HEK293 (cell line): Measurements from ENCODE around the gene WASF2.

Experiments
- CTCF ChIA-PET: fragments of 350-600 bp; formaldehyde crosslinking; extraction: SDS; loops from one replicate; lab custom pipeline; 2021; ENCODE audit warnings: antibody characterized with exemption; lab: Yijun Ruan, JAX
- POLR2A ChIA-PET: fragments of 300-600 bp; formaldehyde crosslinking; extraction: SDS; loops from one replicate; lab custom pipeline; 2020; ENCODE audit warnings: antibody characterized with exemption, inconsistent platforms; lab: Yijun Ruan, JAX
- H3K27ac ChIP-seq: fragments of 200-500 bp; sonication (Bioruptor generic); 2 replicates; pipeline ENCODE4 v1.5.1; 2014; ENCODE audit warnings: low read depth, low read length, control low read depth, inconsistent platforms; ENCODE audit errors: extremely low read depth
- H3K36me3 ChIP-seq, 2 experiments: fragments of 200-500 bp in 1 of 2; sonication (Bioruptor generic) in 1 of 2; 1 replicate in 1 of 2; 2 replicates in 1 of 2; pipeline ENCODE4 v1.5.1; 2014 to 2017; ENCODE audit warnings: inconsistent platforms in 2 of 2, low read length in 2 of 2; ENCODE audit not compliant: control insufficient read depth in 2 of 2, insufficient read depth in 1 of 2
- H3K4me1 ChIP-seq: fragments of 200-500 bp; sonication (Bioruptor generic); 2 replicates; pipeline ENCODE4 v1.5.1; 2014; ENCODE audit warnings: mild to moderate bottlenecking, low read length, inconsistent platforms; ENCODE audit not compliant: control insufficient read depth, insufficient read depth
- H3K4me3 ChIP-seq: 2 replicates; pipeline ENCODE4 v1.5.1; 2011; ENCODE audit warnings: low read depth, mild to moderate bottlenecking, control low read depth, low read length, moderate library complexity
- H3K9me3 ChIP-seq: fragments of 200-500 bp; sonication (Bioruptor generic); 2 replicates; pipeline ENCODE4 v1.5.1; 2014; ENCODE audit warnings: low read depth, low read length, inconsistent platforms; ENCODE audit not compliant: control insufficient read depth, insufficient read depth
- HOXA7 ChIP-seq: sonication (generic); formaldehyde crosslinking; IDR thresholded peaks from 2 replicates; pipeline ENCODE4 v1.8.1; 2022; ENCODE audit warnings: missing genetic modification reagents, borderline replicate concordance
- OSR2 ChIP-seq: fragments of 450-650 bp; formaldehyde crosslinking; IDR thresholded peaks from 2 replicates; pipeline ENCODE4 v1.5.1; 2016; ENCODE audit warnings: missing biosample characterization, missing genetic modification characterization
- SCRT1 ChIP-seq: fragments of 450-650 bp; formaldehyde crosslinking; IDR thresholded peaks from 2 replicates; pipeline ENCODE4 v1.5.1; 2016; ENCODE audit warnings: missing biosample characterization, missing genetic modification characterization, borderline replicate concordance
- SCRT2 ChIP-seq: fragments of 450-650 bp; formaldehyde crosslinking; IDR thresholded peaks from 2 replicates; pipeline ENCODE4 v1.5.1; 2016; ENCODE audit warnings: missing biosample characterization, missing genetic modification characterization
- SETDB1 ChIP-seq: IDR thresholded peaks from one replicate; pipeline ENCODE4 v1.6.1; 2017; ENCODE audit warnings: mild to moderate bottlenecking, low read length, moderate library complexity, mixed read lengths; ENCODE audit not compliant: insufficient read length
- YY2 ChIP-seq: fragments of 450-650 bp; formaldehyde crosslinking; IDR thresholded peaks from 2 replicates; pipeline ENCODE4 v1.5.1; 2016; ENCODE audit warnings: missing biosample characterization, missing genetic modification characterization
- ZFP37 ChIP-seq: fragments of 450-650 bp; formaldehyde crosslinking; IDR thresholded peaks from 2 replicates; pipeline ENCODE4 v1.5.1; 2016; ENCODE audit warnings: missing biosample characterization, missing genetic modification characterization
- ZNF121 ChIP-seq: fragments of 450-650 bp; formaldehyde crosslinking; IDR thresholded peaks from 2 replicates; pipeline ENCODE4 v1.5.1; 2016; ENCODE audit warnings: missing biosample characterization, missing genetic modification characterization
- ZNF133 ChIP-seq: fragments of 450-650 bp; formaldehyde crosslinking; IDR thresholded peaks from 2 replicates; pipeline ENCODE4 v1.5.1; 2016; ENCODE audit warnings: missing biosample characterization, missing genetic modification characterization
- ZNF184 ChIP-seq: fragments of 450-650 bp; IDR thresholded peaks from 2 replicates; pipeline ENCODE4 v1.5.1; 2018; ENCODE audit warnings: missing biosample characterization, mild to moderate bottlenecking, missing genetic modification characterization
- ZNF248 ChIP-seq: fragments of 450-650 bp; formaldehyde crosslinking; IDR thresholded peaks from 2 replicates; pipeline ENCODE4 v1.5.1; 2017; ENCODE audit warnings: missing biosample characterization, missing genetic modification characterization
- ZNF366 ChIP-seq: fragments of 450-650 bp; formaldehyde crosslinking; conservative IDR thresholded peaks from 2 replicates; pipeline ENCODE4 v1.5.1; 2016; ENCODE audit warnings: missing biosample characterization, missing genetic modification characterization
- ZNF416 ChIP-seq: fragments of 450-650 bp; formaldehyde crosslinking; IDR thresholded peaks from 2 replicates; pipeline ENCODE4 v1.5.1; 2016; ENCODE audit warnings: missing biosample characterization, missing genetic modification characterization
- ZNF501 ChIP-seq: fragments of 450-650 bp; formaldehyde crosslinking; IDR thresholded peaks from 2 replicates; pipeline ENCODE4 v1.5.1; 2016; ENCODE audit warnings: missing biosample characterization, missing genetic modification characterization
- ZNF510 ChIP-seq: fragments of 450-650 bp; formaldehyde crosslinking; IDR thresholded peaks from 2 replicates; pipeline ENCODE4 v1.5.1; 2018; ENCODE audit warnings: mild to moderate bottlenecking, missing genetic modification characterization, missing biosample characterization; ENCODE audit not compliant: insufficient replicate concordance
- ZNF555 ChIP-seq: fragments of 450-650 bp; formaldehyde crosslinking; conservative IDR thresholded peaks from 2 replicates; pipeline ENCODE4 v1.5.1; 2017; ENCODE audit warnings: missing biosample characterization, mild to moderate bottlenecking, missing genetic modification characterization, inconsistent platforms
- ZNF558 ChIP-seq: fragments of 450-650 bp; formaldehyde crosslinking; IDR thresholded peaks from 2 replicates; pipeline ENCODE4 v1.5.1; 2016; ENCODE audit warnings: missing biosample characterization, missing genetic modification characterization
- ZNF561 ChIP-seq: fragments of 450-650 bp; IDR thresholded peaks from 2 replicates; pipeline ENCODE4 v1.5.1; 2018; ENCODE audit warnings: missing biosample characterization, missing genetic modification characterization, borderline replicate concordance
- ZNF600 ChIP-seq: fragments of 450-650 bp; formaldehyde crosslinking; IDR thresholded peaks from 2 replicates; pipeline ENCODE4 v1.5.1; 2016; ENCODE audit warnings: missing biosample characterization, missing genetic modification characterization
- ZNF777 ChIP-seq: fragments of 450-650 bp; formaldehyde crosslinking; IDR thresholded peaks from 2 replicates; pipeline ENCODE4 v1.5.1; 2017; ENCODE audit warnings: missing biosample characterization, missing genetic modification characterization, borderline replicate concordance
- ZNF843 ChIP-seq: fragments of 450-650 bp; formaldehyde crosslinking; IDR thresholded peaks from 2 replicates; pipeline ENCODE4 v1.5.1; 2016; ENCODE audit warnings: missing biosample characterization, missing genetic modification characterization
- ZSCAN16 ChIP-seq: fragments of 450-650 bp; formaldehyde crosslinking; IDR thresholded peaks from 2 replicates; pipeline ENCODE4 v1.5.1; 2016; ENCODE audit warnings: missing biosample characterization, missing genetic modification characterization
- TF ChIP-seq, protein P1 (sequence below): fragments of 450-650 bp; formaldehyde crosslinking; IDR thresholded peaks from 2 replicates; pipeline ENCODE4 v1.5.1; 2016; ENCODE audit warnings: missing biosample characterization, missing genetic modification characterization
- TF ChIP-seq, protein P2 (sequence below): fragments of 450-650 bp; formaldehyde crosslinking; optimal IDR thresholded peaks from 2 replicates; pipeline ENCODE3; 2016; ENCODE audit warnings: missing biosample characterization, mild to moderate bottlenecking, missing genetic modification characterization
- TF ChIP-seq, protein P3 (sequence below): fragments of 450-650 bp; formaldehyde crosslinking; IDR thresholded peaks from 2 replicates; pipeline ENCODE4 v1.5.1; 2016; ENCODE audit warnings: missing biosample characterization, missing genetic modification characterization
- TF ChIP-seq, protein P4 (sequence below): fragments of 450-650 bp; formaldehyde crosslinking; IDR thresholded peaks from 2 replicates; pipeline ENCODE4 v1.5.1; 2016; ENCODE audit warnings: missing biosample characterization, missing genetic modification characterization

Gene WASF2

DNA sequence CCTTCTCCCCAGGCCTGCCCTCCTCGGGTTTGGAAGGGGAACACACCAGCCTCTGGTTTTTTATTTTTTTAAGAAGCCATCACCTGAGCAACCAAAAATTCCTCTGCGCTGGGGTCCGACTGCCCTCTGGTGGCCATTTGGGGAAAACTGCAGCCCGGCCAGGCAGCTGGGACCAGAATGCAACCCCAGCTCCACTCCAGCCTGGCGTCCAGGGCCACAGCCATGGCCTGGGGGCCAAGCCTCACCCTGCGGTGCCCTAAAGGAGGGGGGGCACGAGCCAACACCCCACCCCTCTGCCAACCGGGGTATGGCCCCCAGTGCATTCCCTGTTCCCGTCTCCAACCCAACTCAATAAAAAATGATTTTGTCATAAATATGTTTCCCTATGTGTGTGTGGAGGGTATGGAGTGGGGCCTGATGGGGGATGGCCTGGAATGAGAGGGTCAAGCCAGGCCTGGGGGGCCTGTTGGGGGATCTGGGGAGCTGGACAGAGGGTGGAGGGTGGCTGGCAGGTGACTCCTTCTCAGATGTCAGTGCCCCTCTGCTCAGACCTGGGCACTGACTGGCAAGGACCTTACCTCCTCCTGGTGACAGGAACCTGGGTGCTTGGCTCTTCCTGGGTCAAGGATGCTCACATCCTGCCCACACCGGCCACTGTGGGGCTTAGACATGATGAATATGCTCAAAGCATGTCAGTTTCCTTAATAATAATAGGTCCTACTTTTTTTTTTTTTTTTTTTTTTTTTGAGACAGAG, 94.3 kb downstream of the WASF2 start (continued):
- TF ChIP-seq ZNF555 (tag by site-specific recombination) (no peak), ZNF366 (no peak), HOXA7 (CRISPR knock-in tag) (no peak), SETDB1 (no peak), ZNF843 (no peak), OSR2 (tag by site-specific recombination) (no peak)
- TF ChIP-seq, all 188 proteins: peak for 14

DNA sequence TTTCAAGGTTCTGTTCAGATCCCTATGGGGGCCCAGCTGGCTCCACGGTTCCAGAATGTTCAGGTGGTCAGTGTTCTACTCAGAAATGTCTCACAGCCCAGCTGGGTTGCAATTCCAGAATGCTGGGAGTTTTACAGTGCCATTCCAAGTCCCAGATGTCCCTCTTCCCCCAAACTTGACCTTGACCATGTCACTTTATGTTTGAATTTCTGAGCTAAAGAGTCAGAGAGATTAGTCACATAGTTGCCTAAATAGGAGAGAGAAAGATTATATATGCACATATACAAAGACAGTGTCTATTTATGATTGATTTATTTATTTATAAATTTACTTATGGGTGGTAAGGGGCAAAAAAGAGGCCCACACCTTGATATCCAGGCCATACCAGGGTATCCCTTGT, 95.0 kb downstream of the WASF2 start:
- TF ChIP-seq ZNF121 (tag by site-specific recombination) (no peak), ZNF600 (tag by site-specific recombination) (no peak), ZNF777 (tag by site-specific recombination) (no peak), ZNF416 (tag by site-specific recombination) (no peak), ZNF558 (tag by site-specific recombination) (no peak), ZSCAN16 (tag by site-specific recombination) (no peak), ZNF184 (tag by site-specific recombination) (no peak), ZNF510 (no peak), ZNF561 (tag by site-specific recombination) (no peak), ZNF843 (no peak), ZNF248 (tag by site-specific recombination) (no peak)
- TF ChIP-seq, protein P1, sequence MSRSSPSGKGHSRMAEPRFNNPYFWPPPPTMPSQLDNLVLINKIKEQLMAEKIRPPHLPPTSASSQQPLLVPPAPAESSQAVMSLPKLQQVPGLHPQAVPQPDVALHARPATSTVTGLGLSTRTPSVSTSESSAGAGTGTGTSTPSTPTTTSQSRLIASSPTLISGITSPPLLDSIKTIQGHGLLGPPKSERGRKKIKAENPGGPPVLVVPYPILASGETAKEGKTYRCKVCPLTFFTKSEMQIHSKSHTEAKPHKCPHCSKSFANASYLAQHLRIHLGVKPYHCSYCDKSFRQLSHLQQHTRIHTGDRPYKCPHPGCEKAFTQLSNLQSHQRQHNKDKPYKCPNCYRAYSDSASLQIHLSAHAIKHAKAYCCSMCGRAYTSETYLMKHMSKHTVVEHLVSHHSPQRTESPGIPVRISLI (tag by site-specific recombination): no peak
- TF ChIP-seq, protein P2, sequence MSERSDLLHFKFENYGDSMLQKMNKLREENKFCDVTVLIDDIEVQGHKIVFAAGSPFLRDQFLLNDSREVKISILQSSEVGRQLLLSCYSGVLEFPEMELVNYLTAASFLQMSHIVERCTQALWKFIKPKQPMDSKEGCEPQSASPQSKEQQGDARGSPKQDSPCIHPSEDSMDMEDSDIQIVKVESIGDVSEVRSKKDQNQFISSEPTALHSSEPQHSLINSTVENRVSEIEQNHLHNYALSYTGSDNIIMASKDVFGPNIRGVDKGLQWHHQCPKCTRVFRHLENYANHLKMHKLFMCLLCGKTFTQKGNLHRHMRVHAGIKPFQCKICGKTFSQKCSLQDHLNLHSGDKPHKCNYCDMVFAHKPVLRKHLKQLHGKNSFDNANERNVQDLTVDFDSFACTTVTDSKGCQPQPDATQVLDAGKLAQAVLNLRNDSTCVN (tag by site-specific recombination): no peak
- TF ChIP-seq, protein P3, sequence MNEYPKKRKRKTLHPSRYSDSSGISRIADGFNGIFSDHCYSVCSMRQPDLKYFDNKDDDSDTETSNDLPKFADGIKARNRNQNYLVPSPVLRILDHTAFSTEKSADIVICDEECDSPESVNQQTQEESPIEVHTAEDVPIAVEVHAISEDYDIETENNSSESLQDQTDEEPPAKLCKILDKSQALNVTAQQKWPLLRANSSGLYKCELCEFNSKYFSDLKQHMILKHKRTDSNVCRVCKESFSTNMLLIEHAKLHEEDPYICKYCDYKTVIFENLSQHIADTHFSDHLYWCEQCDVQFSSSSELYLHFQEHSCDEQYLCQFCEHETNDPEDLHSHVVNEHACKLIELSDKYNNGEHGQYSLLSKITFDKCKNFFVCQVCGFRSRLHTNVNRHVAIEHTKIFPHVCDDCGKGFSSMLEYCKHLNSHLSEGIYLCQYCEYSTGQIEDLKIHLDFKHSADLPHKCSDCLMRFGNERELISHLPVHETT (tag by site-specific recombination): no peak
- ChIA-PET CTCF (interaction anchor here (0.5 to 7.4 kb wide), 34 partner anchors 9 to 398 kb away, joined by 3 to 202 read pairs (median 4); partner anchors contain the start of genes AHDC1, FCN3, MAP3K6 and SYTL1), POLR2A (interaction anchor here (1.0 to 1.7 kb wide), 3 partner anchors 30 to 209 kb away, joined by 4 to 7 read pairs (median 5); partner anchors contain the start of gene AHDC1)
- Histone ChIP-seq H3K4me3 (no peak overlapping the region), H3K27ac (no peak overlapping the region), H3K4me1 (no peaks in the 10 kb centered on the region), H3K36me3 (no peaks in the 10 kb centered on the region), H3K9me3 (no peaks in the 10 kb centered on the region)

DNA sequence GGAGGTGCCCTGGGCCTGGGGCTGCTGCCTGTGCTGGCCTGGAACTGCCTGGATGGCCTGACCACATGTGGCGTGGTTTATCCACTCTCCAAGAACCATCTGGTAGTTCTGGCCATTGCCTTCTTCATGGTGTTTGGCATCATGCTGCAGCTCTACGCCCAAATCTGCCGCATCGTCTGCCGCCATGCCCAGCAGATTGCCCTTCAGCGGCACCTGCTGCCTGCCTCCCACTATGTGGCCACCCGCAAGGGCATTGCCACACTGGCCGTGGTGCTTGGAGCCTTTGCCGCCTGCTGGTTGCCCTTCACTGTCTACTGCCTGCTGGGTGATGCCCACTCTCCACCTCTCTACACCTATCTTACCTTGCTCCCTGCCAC, 95.7 kb downstream of the WASF2 start:
- no peaks in the 10 kb centered on the region for H3K9me3 ChIP-seq
- POLR2A ChIA-PET: interaction anchor here (1.0 to 1.7 kb wide), 2 partner anchors 29 to 96 kb away, joined by 4 to 5 read pairs; no protein-coding TSS in a partner anchor
- CTCF ChIA-PET: interaction anchor here (0.5 to 7.4 kb wide), 29 partner anchors 10 to 397 kb away, joined by 3 to 202 read pairs (median 4); partner anchors contain the start of genes AHDC1, FCN3, MAP3K6 and SYTL1
- no peaks in the 10 kb centered on the region for H3K36me3 ChIP-seq
- H3K27ac ChIP-seq: no peak overlapping the region
- no peak overlapping the region for H3K4me3 ChIP-seq
- TF ChIP-seq ZNF133 (tag by site-specific recombination): no peak
- TF ChIP-seq SCRT2 (tag by site-specific recombination): no peak
- no peak for TF ChIP-seq ZNF501 (tag by site-specific recombination)
- no peak for TF ChIP-seq SCRT1
- TF ChIP-seq YY2: no peak
- TF ChIP-seq, protein P4, sequence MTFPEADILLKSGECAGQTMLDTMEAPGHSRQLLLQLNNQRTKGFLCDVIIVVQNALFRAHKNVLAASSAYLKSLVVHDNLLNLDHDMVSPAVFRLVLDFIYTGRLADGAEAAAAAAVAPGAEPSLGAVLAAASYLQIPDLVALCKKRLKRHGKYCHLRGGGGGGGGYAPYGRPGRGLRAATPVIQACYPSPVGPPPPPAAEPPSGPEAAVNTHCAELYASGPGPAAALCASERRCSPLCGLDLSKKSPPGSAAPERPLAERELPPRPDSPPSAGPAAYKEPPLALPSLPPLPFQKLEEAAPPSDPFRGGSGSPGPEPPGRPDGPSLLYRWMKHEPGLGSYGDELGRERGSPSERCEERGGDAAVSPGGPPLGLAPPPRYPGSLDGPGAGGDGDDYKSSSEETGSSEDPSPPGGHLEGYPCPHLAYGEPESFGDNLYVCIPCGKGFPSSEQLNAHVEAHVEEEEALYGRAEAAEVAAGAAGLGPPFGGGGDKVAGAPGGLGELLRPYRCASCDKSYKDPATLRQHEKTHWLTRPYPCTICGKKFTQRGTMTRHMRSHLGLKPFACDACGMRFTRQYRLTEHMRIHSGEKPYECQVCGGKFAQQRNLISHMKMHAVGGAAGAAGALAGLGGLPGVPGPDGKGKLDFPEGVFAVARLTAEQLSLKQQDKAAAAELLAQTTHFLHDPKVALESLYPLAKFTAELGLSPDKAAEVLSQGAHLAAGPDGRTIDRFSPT (tag by site-specific recombination): peak; percentile 51; the same call in 1 of the 2 replicates
- no peak for TF ChIP-seq ZFP37
- no peaks in the 10 kb centered on the region for H3K4me1 ChIP-seq
